GM23338 (cell line): Measurements from ENCODE around the gene ADAMTS17.

Experiments used
- CREB1 ChIP-seq: fragments of 250-450 bp; sonication (Bioruptor Pico); IDR thresholded peaks from 2 replicates; pipeline ENCODE4 v1.5.0; 2020; ENCODE audit warnings: low read depth, mild to moderate bottlenecking, moderate library complexity
- POLR2AphosphoS5 ChIP-seq: IDR thresholded peaks from 2 replicates; pipeline ENCODE4 v1.6.1; 2016; ENCODE audit warnings: antibody characterized with exemption, low read depth
- STAT1 ChIP-seq: IDR thresholded peaks from one replicate; pipeline ENCODE4 v1.6.1; 2016; ENCODE audit warnings: antibody characterized with exemption; ENCODE audit not compliant: unreplicated experiment
- TF ChIP-seq, protein P1 (sequence below), 2 experiments: fragments of 200-600 bp in 1 of 2; sonication (generic) in 1 of 2; conservative IDR thresholded peaks; 2 replicates each; pipeline versions ENCODE4 v1.5.1 to v1.6.1; 2016 to 2017; ENCODE audit warnings: antibody characterized with exemption in 2 of 2, low read depth in 2 of 2, mild to moderate bottlenecking in 2 of 2, moderate library complexity in 1 of 2

DNA sequence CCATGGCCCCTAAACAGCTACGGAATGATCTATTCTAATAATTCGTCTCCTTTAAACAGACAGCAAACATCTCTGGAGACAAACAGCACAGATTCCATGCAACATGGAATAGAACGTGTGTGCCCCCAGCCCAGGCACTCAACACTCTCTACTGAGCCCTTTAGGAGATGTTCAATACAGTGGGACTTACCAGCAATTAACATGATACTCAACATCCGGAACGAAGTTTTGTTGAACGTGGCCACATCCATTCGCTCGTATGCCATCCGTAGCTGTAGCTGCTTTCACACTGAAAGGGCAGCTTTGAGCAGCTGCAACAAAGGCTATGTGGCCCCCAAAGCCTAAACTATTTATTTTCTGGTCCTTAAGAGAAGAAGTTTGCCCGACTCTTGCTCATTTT is 3.5 kb downstream of the ADAMTS17 start:
- TF ChIP-seq, protein P1, sequence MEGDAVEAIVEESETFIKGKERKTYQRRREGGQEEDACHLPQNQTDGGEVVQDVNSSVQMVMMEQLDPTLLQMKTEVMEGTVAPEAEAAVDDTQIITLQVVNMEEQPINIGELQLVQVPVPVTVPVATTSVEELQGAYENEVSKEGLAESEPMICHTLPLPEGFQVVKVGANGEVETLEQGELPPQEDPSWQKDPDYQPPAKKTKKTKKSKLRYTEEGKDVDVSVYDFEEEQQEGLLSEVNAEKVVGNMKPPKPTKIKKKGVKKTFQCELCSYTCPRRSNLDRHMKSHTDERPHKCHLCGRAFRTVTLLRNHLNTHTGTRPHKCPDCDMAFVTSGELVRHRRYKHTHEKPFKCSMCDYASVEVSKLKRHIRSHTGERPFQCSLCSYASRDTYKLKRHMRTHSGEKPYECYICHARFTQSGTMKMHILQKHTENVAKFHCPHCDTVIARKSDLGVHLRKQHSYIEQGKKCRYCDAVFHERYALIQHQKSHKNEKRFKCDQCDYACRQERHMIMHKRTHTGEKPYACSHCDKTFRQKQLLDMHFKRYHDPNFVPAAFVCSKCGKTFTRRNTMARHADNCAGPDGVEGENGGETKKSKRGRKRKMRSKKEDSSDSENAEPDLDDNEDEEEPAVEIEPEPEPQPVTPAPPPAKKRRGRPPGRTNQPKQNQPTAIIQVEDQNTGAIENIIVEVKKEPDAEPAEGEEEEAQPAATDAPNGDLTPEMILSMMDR (conservative IDR thresholded peaks at IDR 0.05; ENCODE audit: low read depth in 2 of 2), result no peak
- TF ChIP-seq CREB1 (CRISPR knock-in tag) (no peak), POLR2AphosphoS5 (no peak), STAT1 (no peak)
